Left ventricle myocardium superior (tissue), 1 donor: ENCODE results near the gene MYH10. TPM values are rescaled to one million over a fixed set of nuclear protein-coding genes. Genes with fewer than 3 reads are reported as not detected.
"Not testable (repeated sequence)": the region's sequence is repeated elsewhere in the genome, so short reads cannot be mapped to it uniquely, and the experiment has no call there.

Experiments used
- ATAC-seq: fragments of 200-7000 bp; cut with Tn5 transposase; one replicate; pipeline ENCODE4 v1.9.1; 2020; ENCODE audit warnings: mild to moderate bottlenecking, moderate library complexity
- DNase-seq: peaks from one replicate; pipeline ENCODE4 v3.0.0-alpha.2; 2020
- intact Hi-C: fragments of 100-400 bp; cut with micrococcal nuclease; formaldehyde crosslinking; loops from one replicate; pipeline ENCODE4 v1.11.0; 2022
- long read RNA-seq: library from polyadenylated mRNA; unstranded; transcript quantifications from one replicate; pipeline ENCODE4 v2.0.0, GENCODE V29; 2021
- total RNA-seq: library from RNA; stranded (reverse); fragmentation: NEBNext Ultra II Directional; extraction: Animal tissue kit (Norgen Biotek cat#: 25700); gene quantifications from one replicate; pipeline ENCODE4 v1.2.1, GENCODE V29; 2021
- donor health status: DM: no; HTN: yes; CAD: no; lungs with severe emphysema.

MYH10 gene
- 36.6 TPM for total RNA-seq
- long read RNA-seq, full-length matches to known transcripts = 1 of 27 reads
- long read RNA-seq, partial matches to known transcripts = 13 of 27 reads
- long read RNA-seq, other reads (novel, unspliced or antisense) = 13 of 27 reads

DNA sequence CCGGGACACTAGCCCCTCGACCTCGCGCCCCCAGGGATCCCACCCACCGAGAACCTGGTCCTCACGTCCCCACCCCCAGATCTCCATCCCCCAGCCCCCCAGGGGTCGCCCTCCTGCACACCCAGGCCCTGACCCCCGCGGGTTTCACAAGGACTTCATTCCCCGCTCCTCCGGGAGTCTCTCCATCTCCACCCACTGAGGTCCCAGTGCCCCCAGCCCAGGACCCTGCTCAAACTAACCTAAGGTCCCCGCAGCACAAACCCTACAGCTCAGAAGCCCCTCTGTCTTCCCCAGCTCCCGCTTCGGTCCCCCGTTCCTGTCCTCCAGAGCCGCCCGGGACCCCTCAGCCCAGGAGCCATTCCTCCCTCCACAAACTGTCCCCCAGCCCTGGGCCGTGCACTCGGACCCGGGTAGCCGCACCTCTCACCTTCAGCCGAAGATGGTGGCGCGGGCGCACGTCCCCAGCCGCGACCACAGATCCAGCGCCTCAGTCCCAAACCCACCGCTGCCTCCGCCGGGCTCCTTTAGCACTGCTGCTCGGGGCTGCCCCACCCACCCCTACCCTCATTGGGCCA, at the start of gene MYH10:
Gene MYH10, minus strand, starts transcription at position 499 of the 575 bp plus-strand sequence. CDS start 7,479 bp downstream, outside the sequence.
- DNase-seq (no peak), ATAC-seq (no peak)
- intact Hi-C loops = no loop called here

DNA sequence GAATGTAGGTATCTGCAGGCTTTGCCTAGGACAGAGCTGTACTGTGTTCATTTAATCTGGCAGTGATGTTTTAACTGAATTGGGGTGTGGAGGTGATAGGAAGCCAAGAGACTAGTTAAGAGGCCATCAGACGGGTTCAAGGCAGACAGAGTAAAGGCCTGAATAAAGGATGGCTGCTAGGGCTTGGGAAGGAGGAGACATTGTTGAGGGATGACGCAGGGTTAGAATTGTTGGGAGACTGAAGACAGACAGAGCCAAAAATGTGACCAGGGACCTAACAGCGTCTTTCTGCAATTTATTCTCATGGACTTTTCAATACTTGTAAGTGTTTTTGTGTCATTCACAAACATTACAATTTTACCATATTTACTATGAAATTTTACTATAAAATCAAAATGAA, 48.6 kb upstream of the MYH10 start:
- intact Hi-C loops = no loop called here
- ATAC-seq = no peak

DNA sequence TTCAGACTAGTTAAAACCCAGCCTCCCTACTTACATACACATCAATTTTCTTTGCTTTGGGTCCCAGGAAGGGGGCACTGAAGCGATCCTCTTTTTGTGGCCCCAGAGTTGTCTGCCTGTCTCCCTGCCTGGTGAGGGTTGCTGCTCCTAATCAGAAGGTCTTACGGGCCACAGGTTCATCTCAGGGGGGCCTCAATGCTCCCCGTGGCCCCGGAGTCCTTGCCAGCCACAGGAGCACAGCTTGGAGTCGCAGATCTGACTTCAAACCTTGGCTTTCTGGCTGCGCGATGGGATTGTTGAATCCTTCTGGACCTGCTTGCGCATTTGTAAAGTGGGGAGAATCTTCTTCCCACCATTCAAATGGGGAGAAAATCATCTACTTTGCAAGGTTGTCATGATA, 44.8 kb upstream of the MYH10 start:
- intact Hi-C loops = no loop called here
- DNase-seq (no peak), ATAC-seq (no peak)

More for the DNA sequence above, 48.6 kb upstream of the MYH10 start:
- no peak for DNase-seq

DNA sequence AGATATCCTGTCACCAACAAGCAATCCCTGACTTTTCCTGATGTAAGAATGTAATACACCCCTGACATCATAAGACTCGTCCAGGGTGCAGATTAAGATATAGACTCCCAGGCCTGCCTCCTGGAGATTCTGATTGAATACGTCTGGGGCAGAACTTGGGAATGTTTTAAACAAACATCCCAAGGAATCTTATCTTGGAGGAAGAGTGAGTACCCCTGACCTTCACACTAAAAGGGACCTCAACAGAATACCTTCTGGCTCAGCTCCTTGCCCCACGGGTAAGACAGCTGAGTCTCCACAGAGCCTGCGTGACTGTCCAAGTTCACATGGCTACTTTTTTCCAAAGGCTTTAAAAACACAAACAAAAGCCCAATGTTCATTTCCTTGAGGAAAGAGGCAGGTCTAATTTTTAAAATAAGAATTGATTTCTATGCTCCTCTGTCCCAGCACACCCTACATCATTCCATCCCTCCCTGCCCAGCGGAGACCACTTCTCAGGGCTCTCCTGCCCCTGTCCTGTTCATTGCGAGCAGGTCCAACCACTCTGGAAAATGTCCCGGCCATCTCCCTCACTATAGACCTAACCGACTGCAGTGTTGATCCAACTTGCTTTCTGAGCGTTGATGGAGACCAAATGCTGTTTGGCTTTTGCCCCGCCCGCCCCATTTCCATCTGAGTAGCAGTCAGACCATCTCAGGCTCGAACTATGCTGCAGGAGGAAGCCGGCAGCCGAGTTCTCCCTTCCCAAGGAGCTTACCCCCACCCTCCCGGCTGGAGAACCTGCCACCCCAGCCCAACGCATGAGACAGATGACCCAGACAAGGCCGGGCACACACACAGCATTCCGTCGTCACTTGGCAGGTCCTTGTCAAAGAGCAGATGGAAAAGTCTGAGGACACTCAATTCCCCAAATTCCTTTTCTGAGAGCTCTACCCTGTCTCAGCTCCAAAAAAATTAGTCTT, 44.1 kb upstream of the MYH10 start:
- intact Hi-C loops = no loop called here
- peak; percentile 88 for ATAC-seq
- DNase-seq = peak; percentile 84

DNA sequence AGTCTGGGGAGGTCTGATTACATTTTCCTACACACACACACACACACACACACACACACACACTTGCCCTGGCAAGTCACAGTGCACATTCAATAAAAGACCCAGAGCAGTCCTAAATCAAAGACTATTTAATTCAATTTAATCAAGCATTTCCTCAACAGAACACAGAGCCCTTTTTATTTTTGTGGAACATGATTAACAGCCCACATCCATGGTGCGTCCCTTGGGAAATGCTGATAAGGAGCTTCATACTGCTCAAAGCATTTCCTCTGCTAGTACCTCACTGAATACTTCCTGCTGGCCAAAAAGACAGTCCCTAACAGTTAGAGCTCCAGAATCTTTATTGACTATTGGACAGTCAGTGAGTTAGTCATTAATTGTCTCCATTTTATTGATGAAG, 43.1 kb upstream of the MYH10 start:
- ATAC-seq = peak; percentile 85
- no peak for DNase-seq
- intact Hi-C loops = no loop called here

DNA sequence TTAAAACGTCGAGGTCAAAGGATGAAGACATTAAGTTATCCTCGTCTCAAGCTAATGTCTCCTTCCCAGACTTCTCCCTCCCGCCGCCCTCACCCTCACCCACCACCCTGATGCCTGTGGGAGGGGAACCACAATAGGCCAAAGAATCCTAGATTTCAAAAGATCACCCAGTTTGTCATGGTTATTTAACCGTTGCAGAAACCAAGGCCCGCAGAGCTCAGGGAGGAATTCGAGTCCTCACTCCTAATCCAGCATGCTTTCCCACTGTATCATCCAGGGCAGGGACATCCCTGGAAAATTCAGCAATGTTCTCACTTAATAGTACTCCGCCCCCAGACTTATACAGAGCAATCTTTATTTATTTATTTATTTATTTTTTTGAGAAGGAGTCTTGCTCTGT, 41.8 kb upstream of the MYH10 start:
- ATAC-seq = no peak
- no peak for DNase-seq
- intact Hi-C loops = no loop called here

DNA sequence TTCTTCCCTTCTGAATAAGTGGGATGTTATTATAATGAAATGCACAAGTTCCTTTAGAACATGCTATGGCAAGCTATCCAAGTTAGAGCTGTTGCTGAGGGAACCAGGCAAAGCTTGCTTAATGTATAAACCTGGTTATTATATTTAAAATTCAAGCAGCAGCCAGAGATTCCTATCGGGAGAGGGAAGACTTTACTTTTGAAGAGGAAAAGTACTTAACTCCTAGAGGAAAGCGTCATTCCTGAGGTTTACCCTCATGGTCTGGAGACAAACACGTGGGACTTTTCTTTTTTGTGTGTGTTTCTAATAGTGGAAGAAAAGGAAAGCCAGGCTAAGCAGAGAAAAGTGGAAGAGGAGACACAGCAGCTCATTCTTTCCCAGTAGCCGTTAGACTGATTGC, 39.9 kb upstream of the MYH10 start:
- intact Hi-C loops = no loop called here
- no peak for DNase-seq
- no peak for ATAC-seq

DNA sequence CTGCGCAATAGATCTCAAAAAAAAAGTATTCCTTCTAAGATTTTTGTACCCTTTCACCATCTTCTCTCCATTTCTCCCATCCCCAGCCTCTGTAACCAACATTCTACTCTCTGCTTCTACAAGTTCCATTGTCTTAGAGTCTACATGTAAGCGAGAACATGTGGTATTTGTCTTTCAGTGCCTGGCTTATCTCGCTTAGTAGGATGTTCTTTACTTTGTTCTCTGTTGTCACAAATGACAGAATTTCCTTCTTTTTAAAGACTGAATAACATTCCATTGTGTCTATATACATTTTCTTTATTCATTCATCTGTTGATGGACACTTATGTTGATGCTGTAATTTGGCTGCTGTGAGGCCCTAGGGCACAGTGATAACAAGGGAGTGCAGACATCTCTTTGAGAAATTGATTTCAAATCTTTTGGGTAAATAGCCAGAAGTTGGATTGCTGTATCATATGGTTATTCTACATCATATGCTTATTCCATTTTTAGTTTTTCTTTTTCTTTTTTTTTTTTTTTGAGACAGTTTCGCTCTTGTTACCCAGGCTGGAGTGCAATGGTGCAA, 37.7 kb upstream of the MYH10 start:
- intact Hi-C loops = no loop called here
- DNase-seq = no peak
- no peak for ATAC-seq

DNA sequence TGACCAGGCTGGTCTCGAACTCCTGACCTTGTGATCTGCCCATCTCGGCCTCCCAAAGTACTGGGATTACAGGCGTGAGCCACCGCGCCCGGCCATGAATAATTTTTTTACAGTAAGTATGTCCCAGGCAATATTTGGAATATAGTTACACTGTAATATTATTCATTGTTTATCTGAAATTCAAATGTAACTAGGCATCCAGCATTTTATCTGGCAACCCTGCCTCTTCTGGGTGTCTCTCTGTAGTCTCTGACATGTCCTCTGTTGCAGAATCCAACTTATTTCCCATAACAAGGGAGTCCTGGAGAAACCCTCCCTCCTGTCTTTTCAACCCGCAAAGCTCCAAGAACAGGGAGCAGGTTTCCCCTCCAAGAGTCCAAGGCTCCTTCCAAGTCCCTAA, 36.9 kb upstream of the MYH10 start:
- no peak for ATAC-seq
- no peak for DNase-seq
- intact Hi-C loops = no loop called here

DNA sequence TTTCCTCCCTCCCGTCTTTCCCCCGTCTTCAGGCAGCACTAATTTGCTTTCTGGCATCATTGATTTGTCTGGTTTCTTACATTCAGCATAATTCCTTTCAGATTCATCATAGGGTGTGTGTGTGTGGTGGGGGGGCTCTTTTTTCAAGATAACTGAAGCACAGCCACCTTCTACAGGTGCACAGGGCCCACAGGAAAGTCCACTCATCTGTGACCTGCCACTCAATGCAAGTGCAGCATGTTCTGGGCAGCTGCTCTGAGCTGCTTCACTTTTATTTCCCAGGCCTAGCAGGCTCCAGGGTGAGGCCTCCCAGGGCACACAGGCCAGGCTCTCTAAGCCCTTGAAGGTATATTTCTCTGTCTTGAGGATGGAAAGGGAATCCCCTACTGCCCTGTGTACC, 35.2 kb upstream of the MYH10 start:
- intact Hi-C loops = no loop called here
- no peak for ATAC-seq
- no peak for DNase-seq

DNA sequence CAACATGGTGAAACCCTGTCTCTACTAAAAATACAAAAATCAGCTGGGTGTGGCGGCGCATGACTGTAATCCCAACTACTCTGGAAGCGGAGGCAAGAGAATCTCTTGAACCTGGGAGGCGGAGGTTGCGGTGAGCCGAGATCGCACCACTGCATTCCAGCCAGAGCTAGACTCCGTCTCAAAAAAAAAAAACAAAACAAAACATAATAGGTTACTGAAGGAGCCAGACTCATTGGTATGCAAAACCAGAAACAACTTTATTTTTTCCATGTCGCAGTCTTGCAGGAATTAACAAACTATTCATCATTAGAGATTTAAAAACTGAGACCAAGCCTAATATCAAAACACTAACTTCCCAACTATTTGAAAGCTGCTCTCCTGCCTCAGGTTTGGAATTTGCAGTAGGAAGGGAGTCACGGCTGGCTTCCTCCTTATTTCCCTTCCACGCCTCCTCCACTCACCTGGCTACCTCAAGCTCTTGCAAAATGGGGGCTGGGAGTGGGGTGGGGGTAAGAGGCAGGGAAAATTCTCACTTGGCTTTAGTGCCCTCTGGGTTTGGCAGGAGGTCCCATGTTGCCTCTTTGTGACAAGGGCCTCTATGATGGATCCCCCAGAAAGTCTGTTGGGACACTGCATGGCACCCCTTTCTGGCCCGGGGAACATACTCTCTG, 34.1 kb upstream of the MYH10 start:
- ATAC-seq (no peak), DNase-seq (no peak)
- intact Hi-C loops = no loop called here

DNA sequence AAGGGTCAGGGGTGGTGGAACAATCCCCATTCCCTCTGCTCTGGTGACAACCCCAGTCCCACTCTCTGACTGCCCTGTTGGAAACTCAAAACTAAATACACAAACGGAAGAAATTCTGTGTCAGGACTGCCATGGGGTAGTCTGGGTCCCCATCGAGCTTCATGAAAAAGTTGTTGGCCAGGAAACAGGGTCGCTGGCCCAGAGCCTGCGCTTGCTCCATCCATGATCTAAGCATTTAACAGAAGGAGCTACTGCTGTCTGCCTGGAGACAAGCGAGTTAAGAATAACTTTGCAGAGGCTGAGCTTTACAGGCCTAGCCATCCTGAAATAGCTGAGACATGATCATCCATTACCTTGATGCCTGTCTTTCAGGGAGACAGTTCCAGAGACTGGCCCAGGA, 32.4 kb upstream of the MYH10 start:
- no peak for ATAC-seq
- no peak for DNase-seq
- intact Hi-C loops = no loop called here

DNA sequence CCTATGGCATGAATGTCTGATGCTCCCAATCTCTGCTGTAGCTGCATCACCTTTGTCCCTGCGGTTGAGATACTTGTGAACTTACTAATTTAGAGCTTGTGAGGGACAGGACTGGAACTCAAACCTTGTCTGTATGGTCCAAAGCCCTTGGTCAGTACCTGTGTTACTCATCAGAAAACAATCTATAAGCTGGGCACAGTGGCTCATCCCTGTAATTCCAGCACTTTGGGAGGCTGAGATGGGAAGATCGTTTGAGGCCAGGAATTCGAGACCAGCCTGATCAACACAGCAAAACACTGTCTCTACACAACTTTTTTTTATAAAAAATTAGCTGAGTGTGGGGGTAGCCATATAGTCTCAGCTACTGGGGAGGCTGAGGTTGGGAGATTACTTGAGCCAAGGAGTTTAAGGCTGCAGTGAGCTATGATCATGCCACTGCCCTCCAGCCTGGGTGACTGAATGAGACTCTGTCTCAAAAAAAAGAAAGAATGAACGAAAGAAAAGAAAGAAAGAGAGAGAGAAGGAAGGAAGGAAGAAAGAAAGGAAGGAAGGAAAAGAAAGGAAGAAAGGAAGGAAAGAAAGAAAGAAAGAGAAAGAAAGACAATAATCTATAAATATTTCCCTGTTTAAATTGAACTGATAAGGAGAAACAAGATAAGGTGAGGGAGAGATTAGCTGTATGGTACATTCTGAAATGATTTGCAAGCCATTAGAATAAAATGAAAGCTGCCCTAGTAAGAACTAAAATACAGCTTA, 31.7 kb upstream of the MYH10 start:
- DNase-seq = no peak
- intact Hi-C loops = no loop called here
- no peak for ATAC-seq

DNA sequence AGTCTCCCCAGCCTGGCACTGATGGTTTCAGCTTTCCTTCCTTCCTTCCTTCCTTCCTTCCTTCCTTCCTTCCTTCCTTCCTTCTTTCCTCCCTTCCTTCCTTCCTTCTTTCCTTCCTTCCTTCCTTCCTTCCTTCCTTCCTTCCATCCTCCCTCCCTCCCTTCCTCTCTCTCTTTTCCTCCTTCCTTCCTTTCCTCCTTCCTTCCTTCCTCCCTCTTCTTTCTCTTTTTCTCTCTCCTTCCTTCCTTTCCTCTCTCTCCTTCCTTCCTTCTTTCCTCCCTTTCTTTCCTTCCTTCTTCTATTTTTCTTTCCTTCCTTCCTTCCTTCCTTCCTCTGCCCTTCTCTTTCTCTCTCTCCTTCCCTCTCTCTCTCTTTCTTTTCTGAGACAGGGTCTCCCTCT, 30.2 kb upstream of the MYH10 start:
- DNase-seq, ATAC-seq, intact Hi-C loops: not testable (repeated sequence)

DNA sequence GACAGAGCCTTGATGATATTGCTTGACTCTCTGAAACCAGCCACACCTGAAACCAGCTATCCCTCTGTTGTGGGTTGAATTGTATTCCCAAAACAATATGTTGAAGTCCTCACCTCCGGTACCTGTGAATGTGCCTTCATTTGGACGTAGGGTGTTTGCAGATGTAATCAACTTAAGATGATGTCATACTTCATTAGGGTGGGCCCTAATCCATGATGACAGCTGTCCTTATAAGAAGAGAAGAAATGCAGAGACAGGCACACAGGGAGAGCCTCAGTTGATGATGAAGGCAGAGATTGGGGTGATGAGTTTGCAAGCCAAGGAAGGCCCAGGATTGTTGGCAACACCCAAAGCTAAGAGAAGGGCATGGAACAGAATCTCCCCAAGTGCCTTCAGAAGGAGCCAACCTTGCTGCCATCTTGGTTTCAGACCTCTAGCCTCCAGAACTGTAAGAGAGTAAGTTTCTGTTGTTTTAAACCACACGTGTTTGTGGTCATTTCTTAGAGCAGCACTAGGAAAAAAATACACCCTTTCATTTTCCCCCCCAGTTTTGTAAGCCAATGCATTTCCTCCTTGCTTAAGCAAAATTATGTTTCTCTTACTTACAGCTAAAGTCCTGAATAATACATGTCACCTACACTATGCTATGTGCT, 29.4 kb upstream of the MYH10 start:
- intact Hi-C loops = no loop called here
- no peak for DNase-seq
- no peak for ATAC-seq

DNA sequence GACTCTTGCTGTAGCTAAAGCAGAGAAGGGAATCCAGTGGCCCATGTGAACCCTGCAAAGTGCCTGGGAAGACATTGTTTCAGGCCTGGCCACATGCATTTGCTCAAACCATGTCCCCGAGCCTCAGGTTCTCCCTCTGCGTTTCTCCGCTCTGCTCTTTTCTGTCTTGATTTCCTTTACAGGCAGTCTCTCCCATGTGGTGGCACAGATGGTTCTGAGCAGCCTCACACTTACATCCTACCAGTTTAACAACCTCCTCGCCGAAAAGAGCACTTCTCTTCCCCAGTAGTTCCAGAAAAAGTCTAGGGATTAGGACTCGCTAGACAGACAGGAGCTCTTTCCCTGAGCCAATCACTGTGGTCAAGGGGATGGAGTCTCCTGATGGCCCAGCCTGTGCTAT, 28.3 kb upstream of the MYH10 start:
- ATAC-seq (no peak), DNase-seq (no peak)
- intact Hi-C loops = no loop called here

DNA sequence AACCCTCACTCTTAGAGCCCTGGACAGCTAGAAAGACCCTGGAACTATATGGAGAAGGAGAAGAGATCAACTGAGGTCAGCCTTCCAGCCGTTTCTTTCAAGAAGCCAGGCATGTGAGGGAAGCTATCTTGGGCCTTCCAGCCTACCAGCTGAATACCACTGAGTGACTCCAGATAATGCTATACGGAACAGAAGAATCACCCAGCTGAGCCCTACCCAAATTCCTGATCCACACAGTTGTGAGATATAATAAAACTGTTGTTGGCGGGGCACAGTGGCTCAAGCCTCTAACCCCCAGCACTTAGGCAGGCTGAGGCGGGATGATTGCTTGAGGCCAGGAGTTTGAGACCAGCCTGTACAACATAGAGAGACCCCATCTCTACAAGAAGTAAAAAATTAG, 26.2 kb upstream of the MYH10 start:
- no peak for DNase-seq
- ATAC-seq = no peak
- intact Hi-C loops = no loop called here

DNA sequence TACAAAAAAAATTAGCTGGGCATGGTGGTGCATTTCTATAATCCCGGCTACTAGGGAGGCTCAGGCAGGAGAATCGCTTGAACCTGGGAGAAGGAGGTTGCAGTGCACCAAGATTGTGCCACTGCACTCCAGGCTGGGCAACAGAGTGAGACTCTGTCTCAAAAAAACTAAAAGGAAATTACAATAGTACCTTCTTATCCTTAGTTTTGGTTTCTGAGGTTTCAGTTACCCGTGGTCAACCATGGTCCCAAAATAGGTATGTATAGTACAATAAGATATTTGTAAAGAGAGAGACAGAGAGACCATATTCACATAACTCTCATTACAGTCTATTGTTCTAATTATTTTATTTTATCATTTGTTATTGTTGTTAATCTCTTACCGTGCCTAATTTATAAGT, 24.3 kb upstream of the MYH10 start:
- DNase-seq (no peak), ATAC-seq (no peak)
- intact Hi-C loops = no loop called here

DNA sequence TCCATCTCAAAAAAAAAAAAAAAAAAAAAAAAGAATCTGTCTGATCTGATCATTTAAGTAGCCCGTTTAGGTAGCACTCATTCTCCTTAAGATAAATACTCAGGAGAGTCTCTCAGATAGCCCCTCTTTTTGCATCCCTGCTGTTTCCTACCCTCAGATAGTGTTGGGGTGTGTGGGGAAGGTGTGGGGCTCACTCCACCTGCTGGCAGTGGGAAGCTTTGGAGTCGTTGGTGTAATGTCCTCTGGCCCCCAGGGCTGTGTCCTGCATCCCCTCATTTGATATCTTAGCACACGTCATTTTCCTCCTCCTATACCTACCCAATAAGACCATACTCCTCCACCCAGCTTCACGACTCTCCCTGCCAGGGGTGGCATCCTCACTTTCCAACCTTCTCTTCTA, 20.5 kb upstream of the MYH10 start:
- ATAC-seq (no peak), DNase-seq (no peak)
- intact Hi-C loops = no loop called here
